Midbrain (tissue), 1 donor: ENCODE data around the gene ATP2B1.

Experiments used
- DNase-seq: peaks from one replicate; lab custom pipeline; 2025; lab: John Stamatoyannopoulos, UW

The ATP2B1 gene

DNA sequence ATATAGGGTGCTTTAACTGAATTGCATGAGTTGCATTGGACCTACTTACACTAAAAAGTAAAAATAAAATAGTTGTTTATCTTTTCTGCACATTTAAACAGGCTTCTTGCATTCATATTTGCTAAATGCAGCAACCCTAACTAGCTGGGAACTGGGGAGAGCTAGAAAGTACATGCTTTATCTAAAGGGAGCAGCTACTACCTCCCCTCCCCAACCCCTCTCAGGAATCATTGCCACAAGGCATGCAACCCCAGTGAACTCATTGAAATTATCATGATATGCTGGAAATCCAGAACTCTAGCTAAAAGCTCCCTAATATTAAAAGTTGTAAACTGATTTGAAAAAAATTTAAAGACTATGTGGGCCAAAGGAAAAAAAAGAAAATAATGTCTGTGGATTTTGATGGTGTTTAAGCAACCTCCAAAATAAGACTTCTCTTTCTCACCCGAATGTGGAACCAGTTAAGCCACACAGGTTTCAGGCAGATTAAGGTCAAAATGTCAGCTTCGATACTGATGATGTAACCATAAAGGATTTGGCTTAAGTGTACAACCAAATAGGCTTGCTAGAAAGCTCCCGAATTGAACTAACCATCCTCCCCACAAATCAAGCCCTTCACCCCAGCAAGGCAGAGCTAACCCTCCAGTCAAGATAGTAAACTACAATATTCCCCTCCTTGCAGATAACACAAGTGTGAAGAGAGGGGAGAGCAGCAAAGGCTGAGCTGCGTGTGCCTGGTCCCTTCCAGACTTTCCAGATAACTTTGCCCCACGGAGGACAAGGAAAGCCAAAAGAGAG is 169.0 kb downstream of the ATP2B1 start:
- DNase-seq, result no peak

DNA sequence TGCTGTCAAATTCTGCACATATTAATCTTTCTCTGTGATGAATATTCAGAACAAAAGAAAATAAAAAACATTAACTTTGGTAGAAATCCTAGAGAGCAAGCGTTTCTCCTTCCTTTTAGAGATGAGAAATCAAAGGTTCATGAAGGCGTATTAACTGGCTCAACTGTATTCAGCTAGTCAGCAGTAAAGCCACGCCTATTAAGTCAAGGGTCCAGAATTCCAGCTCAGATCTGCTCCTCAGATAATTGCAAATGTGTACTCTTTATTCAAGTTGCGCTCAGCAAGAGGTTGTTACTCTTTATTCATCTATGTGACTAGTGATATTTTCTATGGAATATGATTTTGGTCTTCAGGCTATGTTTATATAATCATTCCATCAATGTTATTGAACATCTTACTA is 169.7 kb downstream of the ATP2B1 start:
- no peak for DNase-seq
